Left lung (tissue), 10 donors: Measurements from ENCODE around the gene STARD8. TPM values are rescaled to one million over a fixed set of nuclear protein-coding genes. Genes with fewer than 3 reads are reported as not detected.
A peak's percentile ranks its signal among the peaks of the same experiment; 100 is the strongest.
"Not testable (repeated sequence)": the region's sequence is repeated elsewhere in the genome, so short reads cannot be mapped to it uniquely, and the experiment has no call there.

Source experiments
- ATAC-seq: fragments of 200-7000 bp; cut with Tn5 transposase; one replicate; pipeline ENCODE4 v1.9.1; 2020; ENCODE audit warnings: moderate library complexity
- DNase-seq, 4 donors: peaks; one replicate each; pipeline ENCODE4 v3.0.0-alpha.2; 2013 to 2020
- H3K27ac ChIP-seq, 2 donors: fragments of 200-600 bp; sonication (generic) in 1 of 2; one replicate each; pipeline versions ENCODE4 v1.5.0 to v1.8.0; 2020 to 2021
- H3K27me3 ChIP-seq, 2 donors: fragments of 200-600 bp; sonication (generic) in 1 of 2; one replicate each; pipeline versions ENCODE4 v1.5.0 to v1.8.0; 2020 to 2021
- H3K36me3 ChIP-seq, 2 donors: fragments of 200-600 bp; sonication (generic) in 1 of 2; one replicate each; pipeline versions ENCODE4 v1.5.0 to v1.8.0; 2020 to 2021
- H3K4me1 ChIP-seq, 2 donors: fragments of 200-600 bp; one replicate each; pipeline ENCODE4 v1.8.0; 2021
- H3K4me3 ChIP-seq, 2 donors: fragments of 200-600 bp; sonication (generic) in 1 of 2; one replicate each; pipeline versions ENCODE4 v1.5.0 to v1.8.0; 2020 to 2021; ENCODE audit warnings: mild to moderate bottlenecking in 1 of 2
- H3K9me3 ChIP-seq, 2 donors: fragments of 200-600 bp; sonication (generic) in 1 of 2; one replicate each; pipeline versions ENCODE4 v1.5.0 to v1.8.0; 2020 to 2021
- intact Hi-C, 2 donors: fragments of 100-400 bp; cut with DNase I; formaldehyde crosslinking; loops; one replicate each; pipeline versions ENCODE4 v1.11.2 to v1.14.2; 2022
- polyA plus RNA-seq, 6 donors: library from polyadenylated mRNA; unstranded; fragments of 120-200 nt; gene quantifications; one replicate each; pipeline ENCODE4 v1.2.1, GENCODE V29; 2013; ENCODE audit not compliant: insufficient read length in 6 of 6
- total RNA-seq, 2 donors: library from RNA; stranded (reverse); fragmentation: NEBNext Ultra II Directional; extraction: Animal tissue kit (Norgen Biotek cat#: 25700); gene quantifications; one replicate each; pipeline ENCODE4 v1.2.1, GENCODE V29; 2021
- TF ChIP-seq, protein P1 (sequence below), 2 donors: fragments of 200-600 bp; sonication (generic) in 1 of 2; IDR thresholded peaks; one replicate each; pipeline versions ENCODE4 v1.5.0 to v1.8.0; 2021; ENCODE audit warnings: antibody characterized with exemption in 2 of 2
- donor health status: DM: no; HTN: yes; CAD: no.
- donor health status: DM: no; HTN: no; CAD: no.

STARD8 gene
- total and polyA plus RNA-seq, 8 donors = 11.9 to 19.8 (median 15.0) TPM

DNA sequence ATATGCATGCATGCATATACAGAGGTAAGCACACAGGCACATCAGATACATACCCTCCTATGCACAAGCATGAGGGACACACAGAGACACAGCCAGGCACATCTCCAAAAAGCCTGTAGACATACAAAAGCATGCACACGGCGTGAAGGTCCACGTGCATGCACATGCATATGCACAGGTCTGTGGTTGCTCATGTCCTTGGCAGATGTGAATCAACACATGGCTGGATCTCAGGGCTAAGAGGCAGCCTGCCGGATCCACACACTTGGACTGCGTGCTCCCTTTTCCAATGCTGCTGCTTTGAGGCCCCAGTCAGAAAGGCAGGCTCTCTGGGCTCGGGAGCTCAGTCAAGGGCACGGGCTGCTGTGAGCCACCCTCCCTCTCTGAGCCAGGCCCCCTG is 3.6 kb downstream of the STARD8 start:
- peaks cover 0 to 10% of the 10 kb centered on the region in 2 donors for H3K27me3 ChIP-seq
- ATAC-seq (no peak), DNase-seq (no peak)
- intact Hi-C loops = no loop called here
- H3K9me3 ChIP-seq = no peaks in the 10 kb centered on the region
- no peak overlapping the region for H3K27ac ChIP-seq
- no peaks in the 10 kb centered on the region for H3K36me3 ChIP-seq
- TF ChIP-seq, protein P1, sequence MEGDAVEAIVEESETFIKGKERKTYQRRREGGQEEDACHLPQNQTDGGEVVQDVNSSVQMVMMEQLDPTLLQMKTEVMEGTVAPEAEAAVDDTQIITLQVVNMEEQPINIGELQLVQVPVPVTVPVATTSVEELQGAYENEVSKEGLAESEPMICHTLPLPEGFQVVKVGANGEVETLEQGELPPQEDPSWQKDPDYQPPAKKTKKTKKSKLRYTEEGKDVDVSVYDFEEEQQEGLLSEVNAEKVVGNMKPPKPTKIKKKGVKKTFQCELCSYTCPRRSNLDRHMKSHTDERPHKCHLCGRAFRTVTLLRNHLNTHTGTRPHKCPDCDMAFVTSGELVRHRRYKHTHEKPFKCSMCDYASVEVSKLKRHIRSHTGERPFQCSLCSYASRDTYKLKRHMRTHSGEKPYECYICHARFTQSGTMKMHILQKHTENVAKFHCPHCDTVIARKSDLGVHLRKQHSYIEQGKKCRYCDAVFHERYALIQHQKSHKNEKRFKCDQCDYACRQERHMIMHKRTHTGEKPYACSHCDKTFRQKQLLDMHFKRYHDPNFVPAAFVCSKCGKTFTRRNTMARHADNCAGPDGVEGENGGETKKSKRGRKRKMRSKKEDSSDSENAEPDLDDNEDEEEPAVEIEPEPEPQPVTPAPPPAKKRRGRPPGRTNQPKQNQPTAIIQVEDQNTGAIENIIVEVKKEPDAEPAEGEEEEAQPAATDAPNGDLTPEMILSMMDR (IDR thresholded peaks at IDR 0.05) = no peak
- no peak overlapping the region for H3K4me3 ChIP-seq
- no peaks in the 10 kb centered on the region for H3K4me1 ChIP-seq

DNA sequence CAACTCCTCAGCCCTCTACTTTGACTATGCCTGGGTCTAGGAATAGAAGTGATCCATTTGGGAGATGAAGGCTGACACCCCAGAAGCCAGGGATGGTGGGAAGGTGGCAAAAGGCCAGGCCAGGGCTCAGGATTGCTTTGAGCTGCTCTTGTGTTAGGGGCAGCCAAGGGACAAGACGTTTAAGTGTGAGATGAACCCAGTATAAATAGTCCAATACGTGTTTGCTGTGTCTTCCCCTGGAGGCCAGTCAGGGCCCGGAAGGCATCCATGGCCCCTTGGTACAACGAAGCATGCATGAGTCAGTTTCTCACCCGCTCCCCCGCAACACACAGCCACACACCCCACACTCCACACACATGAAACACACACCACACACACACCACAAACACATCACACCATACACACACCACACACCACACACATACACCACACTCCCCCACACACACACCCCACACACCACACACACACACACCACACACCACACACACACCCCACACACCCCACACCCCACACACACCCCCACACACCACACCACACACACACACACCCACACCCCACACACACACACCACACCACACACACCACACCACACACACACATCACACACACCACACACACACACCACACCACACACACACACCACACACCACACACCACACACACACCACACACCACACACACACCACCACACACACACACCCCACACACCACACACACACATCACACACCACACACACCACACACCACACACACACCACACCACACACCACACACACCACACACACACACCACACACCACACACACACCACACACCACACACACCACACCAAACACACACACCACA is 5.1 kb downstream of the STARD8 start:
- TF ChIP-seq, protein P1 (IDR thresholded peaks at IDR 0.05) = no peak
- Histone ChIP-seq H3K36me3 (no peaks in the 10 kb centered on the region), H3K9me3 (no peaks in the 10 kb centered on the region), H3K4me1 (no peaks in the 10 kb centered on the region), H3K4me3 (no peak overlapping the region), H3K27me3 (peaks cover 0 to 5% of the 10 kb centered on the region in 2 donors), H3K27ac (no peak overlapping the region)
- intact Hi-C loops = no loop called here
- peak in 1 of 4 donors; percentile 54 for DNase-seq
- ATAC-seq = no peak

DNA sequence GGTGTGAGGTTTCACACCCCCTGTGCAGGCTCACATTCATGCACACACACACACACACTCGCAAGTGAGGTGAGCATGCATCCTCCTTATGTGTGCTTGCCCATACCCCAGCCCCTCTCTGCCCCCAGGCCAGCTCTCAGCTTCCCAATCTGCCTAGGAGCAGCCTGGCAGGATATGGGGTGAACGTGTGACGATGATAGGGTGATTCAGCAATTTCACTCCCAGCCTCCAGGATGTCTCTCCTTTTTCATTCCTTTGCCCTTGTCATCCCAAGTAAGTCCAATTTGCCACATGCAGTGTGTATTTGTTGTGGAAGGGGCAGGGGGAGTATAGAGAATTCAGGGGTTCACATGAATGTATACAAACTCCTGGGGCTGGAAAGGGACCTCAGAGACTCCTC is 7.2 kb downstream of the STARD8 start:
- H3K9me3 ChIP-seq = no peaks in the 10 kb centered on the region
- TF ChIP-seq, protein P1 (IDR thresholded peaks at IDR 0.05) = no peak
- H3K36me3 ChIP-seq = no peaks in the 10 kb centered on the region
- no peaks in the 10 kb centered on the region for H3K4me1 ChIP-seq
- ATAC-seq (no peak), DNase-seq (no peak)
- intact Hi-C loops = no loop called here
- H3K27me3 ChIP-seq = no peaks in the 10 kb centered on the region
- no peak overlapping the region for H3K27ac ChIP-seq
- no peak overlapping the region for H3K4me3 ChIP-seq

DNA sequence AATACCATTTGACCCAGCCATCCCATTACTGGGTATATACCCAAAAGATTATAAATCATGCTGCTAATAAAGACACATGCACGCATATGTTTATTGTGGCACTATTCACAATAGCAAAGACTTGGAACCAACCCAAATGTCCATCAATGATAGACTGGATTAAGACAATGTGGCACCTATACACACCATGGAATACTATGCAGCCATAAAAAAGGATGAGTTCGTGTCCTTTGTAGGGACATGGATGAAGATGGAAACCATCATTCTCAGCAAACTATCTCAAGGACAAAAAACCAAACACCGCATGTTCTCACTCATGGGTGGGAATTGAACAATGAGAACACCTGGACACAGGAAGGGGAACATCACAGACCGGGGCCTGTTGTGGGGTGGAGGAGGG is 9.0 kb downstream of the STARD8 start:
- ATAC-seq, H3K9me3 ChIP-seq, H3K27ac ChIP-seq: not testable (repeated sequence)

DNA sequence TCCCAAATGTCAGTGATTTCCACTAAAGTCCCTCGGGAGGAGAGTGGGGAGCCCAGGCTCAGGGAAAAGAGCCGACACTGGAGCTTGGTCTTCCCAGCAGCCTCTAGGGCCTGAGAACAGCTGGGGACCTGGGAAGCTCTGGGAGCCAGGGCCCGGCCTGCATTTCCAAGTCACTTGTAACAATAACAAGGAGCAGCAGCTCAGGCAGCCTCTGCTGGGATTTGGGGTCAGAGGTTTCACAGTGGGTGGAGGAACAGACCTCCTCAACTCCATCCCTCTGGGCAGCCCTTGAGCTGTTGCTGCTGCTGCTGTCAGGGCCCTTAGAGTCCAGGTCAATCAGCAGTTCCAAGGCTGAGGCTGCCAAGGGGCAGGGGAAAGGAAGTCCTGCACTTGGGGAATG is 11.1 kb downstream of the STARD8 start:
- intact Hi-C loops = no loop called here
- H3K4me3 ChIP-seq = no peak overlapping the region
- no peaks in the 10 kb centered on the region for H3K4me1 ChIP-seq
- H3K27me3 ChIP-seq = peaks cover 0 to 3% of the 10 kb centered on the region in 2 donors
- DNase-seq (peak in 1 of 4 donors; percentile 37), ATAC-seq (no peak)
- TF ChIP-seq, protein P1 (IDR thresholded peaks at IDR 0.05) = no peak
- no peaks in the 10 kb centered on the region for H3K9me3 ChIP-seq
- no peak overlapping the region for H3K27ac ChIP-seq
- no peaks in the 10 kb centered on the region for H3K36me3 ChIP-seq

More for the DNA sequence above, 9.0 kb downstream of the STARD8 start:
- H3K36me3 ChIP-seq, H3K27me3 ChIP-seq, H3K4me1 ChIP-seq, intact Hi-C loops, H3K4me3 ChIP-seq, DNase-seq: not testable (repeated sequence)
